GM12892 (cell line): ENCODE results near the gene GPX8.

Source experiments
- DNase-seq: peaks from one replicate; pipeline ENCODE4 v3.0.0; 2011; ENCODE audit not compliant: insufficient read length
- FAIRE-seq: peaks from 2 replicates; lab custom pipeline; 2011; peaks lifted over from hg19 to GRCh38; lab: Jason Lieb, UNC
- POLR2A ChIP-seq: IDR thresholded peaks from 2 replicates; pipeline ENCODE4 v1.6.1; 2011; ENCODE audit warnings: low read depth, low read length, control low read depth
- POLR2AphosphoS5 ChIP-seq: IDR thresholded peaks from 2 replicates; pipeline ENCODE4 v1.6.1; 2011; ENCODE audit warnings: low read depth, low read length, control low read depth
- TAF1 ChIP-seq: IDR thresholded peaks from 2 replicates; pipeline ENCODE4 v1.6.1; 2011; ENCODE audit warnings: low read depth, mild to moderate bottlenecking, control low read depth, low read length, borderline replicate concordance

The GPX8 gene

GRCh38 chr5:55173687-55174230 is 13.8 kb downstream of the GPX8 start:
- FAIRE-seq, result no peak
- TF ChIP-seq TAF1 (no peak), POLR2AphosphoS5 (no peak), POLR2A (no peak)
- DNase-seq, result no peak

GRCh38 chr5:55175781-55176175 is 15.8 kb downstream of the GPX8 start:
- FAIRE-seq, result no peak
- DNase-seq, result no peak
- no peak for TF ChIP-seq TAF1
- no peak for TF ChIP-seq POLR2A
- TF ChIP-seq POLR2AphosphoS5, result no peak

DNA sequence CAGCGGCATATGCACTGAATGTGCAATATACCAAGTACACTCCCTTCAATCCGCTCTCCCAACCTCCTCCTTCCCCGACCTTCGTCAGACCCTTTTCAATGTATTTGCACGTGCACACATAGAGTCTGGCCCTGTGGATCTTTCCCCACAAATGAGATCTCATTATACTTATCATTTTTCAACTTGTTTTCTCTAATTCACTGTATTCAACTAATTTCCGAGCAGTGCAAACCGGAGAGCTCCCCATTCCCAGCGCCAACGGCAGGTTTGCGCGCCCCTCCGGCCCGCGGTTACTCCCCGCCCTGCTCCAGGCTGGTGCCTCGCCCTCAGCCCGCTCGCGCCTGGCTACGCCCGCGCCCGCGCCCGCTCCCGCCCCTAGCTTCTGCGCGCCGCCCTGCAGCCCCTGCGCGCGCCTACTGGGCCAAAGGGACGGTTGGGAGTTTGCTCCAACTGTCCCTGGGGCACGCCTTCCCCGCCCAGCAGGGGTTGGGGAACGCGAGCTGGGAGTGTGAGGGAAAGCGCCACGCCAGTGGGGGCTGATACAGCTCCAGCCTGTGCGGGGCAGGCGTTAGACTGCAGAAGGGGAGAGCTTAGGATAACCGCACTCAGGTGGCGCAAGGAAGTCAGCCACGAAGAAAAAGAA is 16.3 kb downstream of the GPX8 start:
- DNase-seq (no peak), FAIRE-seq (no peak)
- TF ChIP-seq POLR2A (no peak), TAF1 (no peak), POLR2AphosphoS5 (no peak)

GRCh38 chr5:55177078-55177477 is 17.1 kb downstream of the GPX8 start:
- no peak for DNase-seq
- TF ChIP-seq POLR2AphosphoS5 (no peak), TAF1 (no peak), POLR2A (no peak)
- FAIRE-seq, result no peak

DNA sequence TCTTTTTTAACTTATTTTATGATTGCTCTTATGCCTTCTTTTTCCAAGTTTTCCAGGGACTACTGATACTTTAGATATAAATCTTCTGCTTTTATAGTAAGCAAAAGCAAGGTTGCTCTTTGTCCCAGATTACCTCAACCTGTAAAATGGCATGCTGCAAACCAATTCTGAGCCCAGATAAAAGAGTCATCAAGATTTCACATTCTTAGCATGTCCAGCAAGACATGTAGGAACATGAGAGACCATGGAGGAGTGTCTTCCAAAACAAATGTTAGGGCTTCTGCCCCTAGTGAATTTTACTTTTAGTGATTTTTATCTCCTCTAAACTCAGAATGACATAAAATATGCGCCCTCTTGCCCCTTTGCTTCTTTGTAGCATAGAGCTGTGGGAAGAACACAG is 20.0 kb downstream of the GPX8 start:
- TF ChIP-seq TAF1 (no peak), POLR2AphosphoS5 (no peak), POLR2A (no peak)
- FAIRE-seq (no peak), DNase-seq (no peak)

DNA sequence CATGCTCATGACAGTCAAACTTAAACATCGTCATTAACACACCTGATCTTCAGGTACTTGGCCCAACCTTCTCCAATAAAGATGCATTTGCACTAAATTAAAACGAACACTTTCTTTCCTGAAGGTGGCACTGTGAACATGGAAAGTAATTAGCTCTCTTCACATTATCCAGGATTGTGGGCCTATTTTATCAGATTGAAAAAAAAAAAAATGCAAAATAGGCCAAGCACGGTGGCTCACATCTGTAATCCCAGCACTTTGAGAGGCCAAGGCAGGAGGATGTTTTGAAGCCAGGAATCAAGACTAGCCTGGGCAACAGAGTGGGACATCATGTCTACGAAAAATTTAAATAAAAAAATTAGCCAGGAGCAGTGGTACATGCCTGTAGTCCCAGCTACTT is 27.4 kb downstream of the GPX8 start:
- DNase-seq (no peak), FAIRE-seq (peak; percentile 9)
- TF ChIP-seq POLR2AphosphoS5, result no peak
- TF ChIP-seq TAF1, result no peak
- TF ChIP-seq POLR2A, result no peak

DNA sequence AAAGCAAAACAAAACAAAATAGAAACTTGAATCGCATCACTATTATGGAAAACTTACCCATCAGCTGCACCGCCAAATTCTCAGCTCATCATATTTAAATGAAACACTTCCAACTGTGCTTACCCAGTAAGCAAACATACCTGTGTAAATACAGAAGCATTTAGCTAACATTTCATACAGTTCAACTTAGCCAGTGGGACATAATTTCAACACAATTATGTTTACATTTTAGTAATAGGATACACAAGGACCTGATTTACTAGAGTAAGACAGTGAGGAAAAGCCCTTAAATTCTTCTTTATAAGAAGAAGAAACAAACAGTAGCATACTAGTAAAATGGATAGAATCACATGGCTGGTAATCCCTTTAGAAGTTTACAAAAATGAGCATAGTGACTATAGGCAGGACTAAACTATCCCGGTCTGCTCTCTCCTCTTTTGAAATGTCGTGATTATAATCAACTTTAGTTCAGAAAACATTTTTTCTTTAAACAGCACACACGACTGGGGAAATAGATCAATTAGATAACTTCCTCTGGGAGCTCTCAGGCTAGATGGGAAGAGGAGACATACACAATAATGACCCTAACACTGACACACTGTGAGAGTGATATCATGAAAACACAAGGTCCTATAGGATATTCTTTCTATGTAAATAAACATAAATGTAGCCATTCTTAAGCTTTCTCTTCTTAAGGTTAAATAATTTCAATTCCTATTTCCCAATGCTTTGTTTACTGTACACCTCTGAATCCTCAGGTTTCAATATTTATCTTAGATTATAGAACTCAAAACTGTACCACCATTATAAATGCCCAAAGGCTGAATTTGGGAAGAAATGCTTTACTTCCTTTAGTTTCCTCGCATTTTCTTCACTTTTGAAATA is 28.9 kb downstream of the GPX8 start:
- TF ChIP-seq TAF1 (no peak), POLR2A (no peak), POLR2AphosphoS5 (no peak)
- DNase-seq, result no peak
- FAIRE-seq, result no peak

DNA sequence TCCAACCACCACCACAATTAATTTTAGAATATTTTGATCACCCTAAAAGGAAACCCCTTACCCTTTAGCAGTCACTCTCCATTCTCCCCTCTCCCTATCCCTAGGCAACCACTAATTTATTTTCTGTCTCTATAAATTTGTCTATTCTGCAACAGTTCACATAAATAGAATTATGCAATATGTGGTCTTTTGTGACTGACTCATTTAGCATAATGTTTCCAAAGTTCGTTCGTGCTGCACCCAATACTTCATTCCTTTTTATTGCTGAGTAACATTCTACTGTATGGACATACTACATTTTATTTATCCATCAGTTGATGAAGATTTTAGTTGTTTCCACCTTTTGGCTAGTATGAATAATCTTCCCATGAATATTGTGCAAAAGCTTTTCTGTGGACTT is 31.2 kb downstream of the GPX8 start:
- DNase-seq (no peak), FAIRE-seq (no peak)
- TF ChIP-seq POLR2AphosphoS5 (no peak), TAF1 (no peak), POLR2A (no peak)

- TF ChIP-seq TAF1 (no peak), POLR2AphosphoS5 (no peak), POLR2A (no peak)
- no peak for FAIRE-seq
- DNase-seq, result no peak
These were observed 45.0 kb downstream of the GPX8 start for GRCh38 chr5:55205001-55205400.

DNA sequence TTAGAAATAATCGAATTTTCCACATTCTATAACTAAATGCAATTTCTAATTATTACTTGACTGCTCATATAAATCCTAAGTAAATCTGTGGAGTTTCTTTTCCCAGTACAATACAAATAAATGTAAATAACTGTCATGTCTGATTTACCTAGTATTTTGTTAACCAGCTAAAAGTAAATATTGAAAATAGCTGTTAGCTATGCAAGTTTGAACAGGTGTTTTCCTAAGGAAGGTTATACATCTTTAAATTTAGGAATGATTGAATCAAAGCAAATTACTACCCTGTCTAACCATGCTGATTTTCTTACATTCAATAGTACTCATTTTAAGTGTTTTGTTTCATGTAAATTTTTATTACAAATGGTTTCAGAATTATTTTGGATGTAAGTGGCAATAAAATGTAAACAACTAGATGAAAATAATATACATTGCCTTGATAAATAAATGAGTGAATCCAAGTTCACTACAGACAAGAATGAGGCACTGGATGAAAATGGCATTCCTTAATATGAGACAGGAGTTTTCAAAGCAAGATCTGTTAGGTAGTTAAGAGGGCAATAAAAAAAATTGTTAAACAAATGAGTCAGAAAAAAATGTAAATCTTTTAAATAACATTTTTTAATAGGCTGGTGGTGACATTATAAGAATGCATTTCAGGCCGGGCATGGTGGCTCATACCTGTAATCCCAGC is 51.4 kb downstream of the GPX8 start:
- DNase-seq (no peak), FAIRE-seq (no peak)
- TF ChIP-seq POLR2AphosphoS5 (no peak), TAF1 (no peak), POLR2A (no peak)
